ENCODE results near the gene IFNAR1.

- TF ChIP-seq, protein P1, sequence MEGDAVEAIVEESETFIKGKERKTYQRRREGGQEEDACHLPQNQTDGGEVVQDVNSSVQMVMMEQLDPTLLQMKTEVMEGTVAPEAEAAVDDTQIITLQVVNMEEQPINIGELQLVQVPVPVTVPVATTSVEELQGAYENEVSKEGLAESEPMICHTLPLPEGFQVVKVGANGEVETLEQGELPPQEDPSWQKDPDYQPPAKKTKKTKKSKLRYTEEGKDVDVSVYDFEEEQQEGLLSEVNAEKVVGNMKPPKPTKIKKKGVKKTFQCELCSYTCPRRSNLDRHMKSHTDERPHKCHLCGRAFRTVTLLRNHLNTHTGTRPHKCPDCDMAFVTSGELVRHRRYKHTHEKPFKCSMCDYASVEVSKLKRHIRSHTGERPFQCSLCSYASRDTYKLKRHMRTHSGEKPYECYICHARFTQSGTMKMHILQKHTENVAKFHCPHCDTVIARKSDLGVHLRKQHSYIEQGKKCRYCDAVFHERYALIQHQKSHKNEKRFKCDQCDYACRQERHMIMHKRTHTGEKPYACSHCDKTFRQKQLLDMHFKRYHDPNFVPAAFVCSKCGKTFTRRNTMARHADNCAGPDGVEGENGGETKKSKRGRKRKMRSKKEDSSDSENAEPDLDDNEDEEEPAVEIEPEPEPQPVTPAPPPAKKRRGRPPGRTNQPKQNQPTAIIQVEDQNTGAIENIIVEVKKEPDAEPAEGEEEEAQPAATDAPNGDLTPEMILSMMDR (IDR thresholded peaks at IDR 0.05): no peak
- no peak for TF ChIP-seq EP300 (IDR thresholded peaks at IDR 0.05; ENCODE audit: low read depth)
Measured at GRCh38 chr21:33348706-33349105, 23.9 kb downstream of the IFNAR1 start.

All from transverse colon (tissue), 3 donors.